ENCODE data around the gene ATG5.
"Not testable (repeated sequence)": the region's sequence is repeated elsewhere in the genome, so short reads cannot be mapped to it uniquely, and the experiment has no call there.

Gene ATG5

DNA sequence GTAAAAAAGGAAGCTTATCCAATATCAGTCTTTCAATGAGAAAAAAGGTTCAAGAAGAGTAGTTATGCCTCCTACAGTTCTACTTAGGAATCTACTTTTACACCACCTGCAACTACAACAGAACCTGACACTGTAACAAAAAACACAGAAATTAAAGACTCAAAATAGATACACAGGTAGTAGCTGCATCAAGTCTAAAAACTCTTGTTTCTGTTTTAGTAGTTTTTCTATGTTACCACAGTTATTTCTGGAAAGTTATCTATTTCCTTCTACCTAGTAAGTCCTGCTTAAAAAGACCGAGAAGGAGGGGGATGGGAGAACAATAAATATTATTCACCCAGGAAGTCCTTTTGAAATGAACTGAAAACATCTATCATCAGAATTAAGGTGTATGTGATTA is 52.5 kb downstream of the ATG5 start:
- no peak overlapping the region for H3K4me3 ChIP-seq (ENCODE audit: insufficient read depth, low read length, poor library complexity, severe bottlenecking)
- H4K20me1 ChIP-seq (ENCODE audit: low read depth, low read length), result no peaks in the 10 kb centered on the region
- H3K9me3 ChIP-seq (ENCODE audit: insufficient read depth, low read length), result peaks cover 3% of the 10 kb centered on the region; the same call in 1 of the 2 replicates
- no peak overlapping the region for H2AFZ ChIP-seq (ENCODE audit: low read depth, low read length, severe bottlenecking)
- no peaks in the 10 kb centered on the region for H3K9me2 ChIP-seq (replicated peaks; ENCODE audit: insufficient read depth, low read length)
- H3F3A ChIP-seq (ENCODE audit: insufficient read depth), result no peaks in the 10 kb centered on the region
- no peak overlapping the region for H3K4me2 ChIP-seq (ENCODE audit: low read depth, low read length, poor library complexity, severe bottlenecking)
- no peak overlapping the region for H3K9ac ChIP-seq (ENCODE audit: low read length)
- H3K79me2 ChIP-seq (ENCODE audit: insufficient read depth, low read length), result peaks cover 47% of the 10 kb centered on the region
- no peak for TF ChIP-seq EZH2phosphoT487 (conservative IDR thresholded peaks at IDR 0.05; ENCODE audit: low read length)
- TF ChIP-seq, protein P1, sequence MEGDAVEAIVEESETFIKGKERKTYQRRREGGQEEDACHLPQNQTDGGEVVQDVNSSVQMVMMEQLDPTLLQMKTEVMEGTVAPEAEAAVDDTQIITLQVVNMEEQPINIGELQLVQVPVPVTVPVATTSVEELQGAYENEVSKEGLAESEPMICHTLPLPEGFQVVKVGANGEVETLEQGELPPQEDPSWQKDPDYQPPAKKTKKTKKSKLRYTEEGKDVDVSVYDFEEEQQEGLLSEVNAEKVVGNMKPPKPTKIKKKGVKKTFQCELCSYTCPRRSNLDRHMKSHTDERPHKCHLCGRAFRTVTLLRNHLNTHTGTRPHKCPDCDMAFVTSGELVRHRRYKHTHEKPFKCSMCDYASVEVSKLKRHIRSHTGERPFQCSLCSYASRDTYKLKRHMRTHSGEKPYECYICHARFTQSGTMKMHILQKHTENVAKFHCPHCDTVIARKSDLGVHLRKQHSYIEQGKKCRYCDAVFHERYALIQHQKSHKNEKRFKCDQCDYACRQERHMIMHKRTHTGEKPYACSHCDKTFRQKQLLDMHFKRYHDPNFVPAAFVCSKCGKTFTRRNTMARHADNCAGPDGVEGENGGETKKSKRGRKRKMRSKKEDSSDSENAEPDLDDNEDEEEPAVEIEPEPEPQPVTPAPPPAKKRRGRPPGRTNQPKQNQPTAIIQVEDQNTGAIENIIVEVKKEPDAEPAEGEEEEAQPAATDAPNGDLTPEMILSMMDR (IDR thresholded peaks at IDR 0.05; ENCODE audit: insufficient read depth, low read length, poor library complexity, severe bottlenecking), result no peak
- H3K27me3 ChIP-seq (ENCODE audit: low read length), result no peaks in the 10 kb centered on the region
- no peaks in the 10 kb centered on the region for H3K36me3 ChIP-seq (ENCODE audit: low read length)
- H3K27ac ChIP-seq (ENCODE audit: low read depth, low read length), result no peak overlapping the region

DNA sequence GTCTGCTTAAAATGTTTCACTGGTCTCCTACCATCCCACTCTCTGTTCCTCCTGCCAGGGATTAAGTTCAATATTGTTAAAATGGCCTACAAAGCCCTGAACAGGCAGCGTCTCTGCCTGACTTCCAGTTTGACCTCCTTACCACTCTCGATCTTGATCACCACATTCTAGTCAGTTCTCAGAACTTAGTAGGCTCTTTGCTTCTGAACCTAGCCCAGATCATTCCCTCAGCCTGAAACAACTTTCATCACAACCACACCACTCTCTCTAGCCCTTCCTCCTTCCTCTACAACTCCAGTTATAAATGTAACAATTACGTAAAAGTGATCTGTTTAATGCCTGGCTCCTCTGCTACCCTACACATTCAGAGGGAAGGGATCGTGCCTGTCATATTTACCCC is 53.3 kb downstream of the ATG5 start:
- no peak overlapping the region for H3K27ac ChIP-seq (ENCODE audit: low read depth, low read length)
- H3K9me2 ChIP-seq (replicated peaks; ENCODE audit: insufficient read depth, low read length), result no peaks in the 10 kb centered on the region
- H3F3A ChIP-seq (ENCODE audit: insufficient read depth), result no peaks in the 10 kb centered on the region
- H3K79me2 ChIP-seq (ENCODE audit: insufficient read depth, low read length), result peaks cover 47% of the 10 kb centered on the region
- H3K4me2 ChIP-seq (ENCODE audit: low read depth, low read length, poor library complexity, severe bottlenecking), result no peak overlapping the region
- H2AFZ ChIP-seq (ENCODE audit: low read depth, low read length, severe bottlenecking), result no peak overlapping the region
- H3K4me3 ChIP-seq (ENCODE audit: insufficient read depth, low read length, poor library complexity, severe bottlenecking), result no peak overlapping the region
- H4K20me1 ChIP-seq (ENCODE audit: low read depth, low read length), result no peaks in the 10 kb centered on the region
- H3K9ac ChIP-seq (ENCODE audit: low read length), result no peak overlapping the region
- H3K9me3 ChIP-seq (ENCODE audit: insufficient read depth, low read length), result peaks cover 3% of the 10 kb centered on the region; the same call in 1 of the 2 replicates
- H3K27me3 ChIP-seq (ENCODE audit: low read length), result no peaks in the 10 kb centered on the region
- TF ChIP-seq, protein P1 (IDR thresholded peaks at IDR 0.05; ENCODE audit: insufficient read depth, low read length, poor library complexity, severe bottlenecking), result no peak
- TF ChIP-seq EZH2phosphoT487 (conservative IDR thresholded peaks at IDR 0.05; ENCODE audit: low read length), result no peak
- no peaks in the 10 kb centered on the region for H3K36me3 ChIP-seq (ENCODE audit: low read length)

DNA sequence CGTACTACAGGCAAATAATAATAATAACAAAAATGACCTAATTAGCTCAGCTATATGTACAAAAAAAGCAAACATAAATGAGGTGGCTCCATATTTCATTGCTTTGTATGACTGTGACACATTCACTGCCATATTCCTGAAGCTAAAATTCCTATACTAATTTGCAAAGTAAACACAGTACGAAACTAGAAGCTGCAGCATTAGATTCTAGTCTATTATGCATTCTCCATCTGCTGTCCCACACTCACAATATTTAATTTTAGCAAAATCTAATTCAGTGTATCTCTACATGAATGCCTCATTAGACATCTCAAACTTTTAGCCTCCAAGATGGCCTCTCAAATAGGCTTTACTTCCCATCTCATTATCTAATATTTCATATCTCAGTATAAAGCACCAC is 55.1 kb downstream of the ATG5 start:
- TF ChIP-seq, protein P1 (IDR thresholded peaks at IDR 0.05; ENCODE audit: insufficient read depth, low read length, poor library complexity, severe bottlenecking), result no peak
- no peak for TF ChIP-seq EZH2phosphoT487 (conservative IDR thresholded peaks at IDR 0.05; ENCODE audit: low read length)
- no peak overlapping the region for H3K4me2 ChIP-seq (ENCODE audit: low read depth, low read length, poor library complexity, severe bottlenecking)
- H4K20me1 ChIP-seq (ENCODE audit: low read depth, low read length), result no peaks in the 10 kb centered on the region
- H2AFZ ChIP-seq (ENCODE audit: low read depth, low read length, severe bottlenecking), result no peak overlapping the region
- peaks cover 3% of the 10 kb centered on the region; the same call in 1 of the 2 replicates for H3K9me3 ChIP-seq (ENCODE audit: insufficient read depth, low read length)
- H3K36me3 ChIP-seq (ENCODE audit: low read length), result no peaks in the 10 kb centered on the region
- no peak overlapping the region for H3K9ac ChIP-seq (ENCODE audit: low read length)
- H3K27ac ChIP-seq (ENCODE audit: low read depth, low read length), result no peak overlapping the region
- no peaks in the 10 kb centered on the region for H3F3A ChIP-seq (ENCODE audit: insufficient read depth)
- H3K9me2 ChIP-seq (replicated peaks; ENCODE audit: insufficient read depth, low read length), result no peaks in the 10 kb centered on the region
- H3K79me2 ChIP-seq (ENCODE audit: insufficient read depth, low read length), result peaks cover 56% of the 10 kb centered on the region
- no peak overlapping the region for H3K4me3 ChIP-seq (ENCODE audit: insufficient read depth, low read length, poor library complexity, severe bottlenecking)
- no peaks in the 10 kb centered on the region for H3K27me3 ChIP-seq (ENCODE audit: low read length)

DNA sequence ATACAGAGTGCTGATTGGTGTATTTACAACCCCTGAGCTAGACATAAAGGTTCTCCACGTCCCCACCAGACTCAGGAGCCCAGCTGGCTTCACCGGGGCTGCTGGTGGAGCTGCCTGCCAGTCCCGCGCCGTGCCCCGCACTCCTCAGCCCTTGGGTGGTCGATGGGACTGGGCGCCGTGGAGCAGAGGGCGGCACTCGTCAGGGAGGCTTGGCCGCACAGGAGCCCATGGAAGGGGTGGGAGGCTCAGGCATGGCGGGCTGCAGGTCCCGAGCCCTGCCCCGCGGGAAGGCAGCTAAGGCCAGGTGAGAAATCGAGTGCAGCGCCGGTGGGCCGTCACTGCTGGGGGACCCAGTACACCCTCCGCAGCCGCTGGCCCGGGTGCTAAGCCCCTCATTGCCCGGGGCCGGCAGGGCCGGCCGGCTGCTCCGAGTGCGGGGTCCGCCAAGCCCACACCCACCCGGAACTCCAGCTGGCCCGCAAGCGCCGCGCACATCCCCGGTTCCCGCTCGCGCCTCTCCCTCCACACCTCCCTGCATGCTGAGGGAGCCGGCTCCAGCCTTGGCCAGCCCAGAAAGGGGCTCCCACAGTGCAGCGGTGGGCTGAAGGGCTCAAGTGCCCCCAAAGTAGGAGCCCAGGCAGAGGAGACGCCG is 56.2 kb downstream of the ATG5 start:
- not testable (repeated sequence) for H3K9me2 ChIP-seq (replicated peaks; ENCODE audit: insufficient read depth, low read length); H3K27me3 ChIP-seq (ENCODE audit: low read length); H3F3A ChIP-seq (ENCODE audit: insufficient read depth); H4K20me1 ChIP-seq (ENCODE audit: low read depth, low read length); H3K27ac ChIP-seq (ENCODE audit: low read depth, low read length); H3K4me3 ChIP-seq (ENCODE audit: insufficient read depth, low read length, poor library complexity, severe bottlenecking); H3K36me3 ChIP-seq (ENCODE audit: low read length); H3K9me3 ChIP-seq (ENCODE audit: insufficient read depth, low read length); H3K9ac ChIP-seq (ENCODE audit: low read length); H2AFZ ChIP-seq (ENCODE audit: low read depth, low read length, severe bottlenecking); H3K4me2 ChIP-seq (ENCODE audit: low read depth, low read length, poor library complexity, severe bottlenecking)
- H3K79me2 ChIP-seq (ENCODE audit: insufficient read depth, low read length), result peaks cover 55% of the 10 kb centered on the region

DNA sequence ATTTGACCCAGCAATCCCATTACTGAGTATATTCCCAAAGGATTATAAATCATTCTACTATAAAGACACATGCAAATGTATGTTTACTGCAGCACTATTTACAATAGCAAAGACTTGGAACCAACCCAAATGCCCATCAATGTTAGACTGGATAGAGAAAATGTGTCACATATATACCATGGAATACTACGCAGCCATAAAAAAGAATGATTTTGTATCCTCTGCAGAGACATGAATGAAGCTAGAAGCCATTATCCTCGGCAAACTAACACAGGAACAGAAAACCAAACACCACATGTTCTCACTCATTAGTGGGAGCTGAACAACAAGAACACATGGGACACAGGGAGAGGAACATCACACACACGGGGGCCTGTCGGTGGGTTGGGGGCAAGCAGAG is 57.1 kb downstream of the ATG5 start:
- not testable (repeated sequence) for H3K4me3 ChIP-seq (ENCODE audit: insufficient read depth, low read length, poor library complexity, severe bottlenecking); H3K4me2 ChIP-seq (ENCODE audit: low read depth, low read length, poor library complexity, severe bottlenecking); H3K27ac ChIP-seq (ENCODE audit: low read depth, low read length); H3K9me2 ChIP-seq (replicated peaks; ENCODE audit: insufficient read depth, low read length); H2AFZ ChIP-seq (ENCODE audit: low read depth, low read length, severe bottlenecking); H3K27me3 ChIP-seq (ENCODE audit: low read length); H3K9me3 ChIP-seq (ENCODE audit: insufficient read depth, low read length); H3K9ac ChIP-seq (ENCODE audit: low read length); H3K36me3 ChIP-seq (ENCODE audit: low read length); H4K20me1 ChIP-seq (ENCODE audit: low read depth, low read length); H3F3A ChIP-seq (ENCODE audit: insufficient read depth)
- peaks cover 58% of the 10 kb centered on the region for H3K79me2 ChIP-seq (ENCODE audit: insufficient read depth, low read length)

DNA sequence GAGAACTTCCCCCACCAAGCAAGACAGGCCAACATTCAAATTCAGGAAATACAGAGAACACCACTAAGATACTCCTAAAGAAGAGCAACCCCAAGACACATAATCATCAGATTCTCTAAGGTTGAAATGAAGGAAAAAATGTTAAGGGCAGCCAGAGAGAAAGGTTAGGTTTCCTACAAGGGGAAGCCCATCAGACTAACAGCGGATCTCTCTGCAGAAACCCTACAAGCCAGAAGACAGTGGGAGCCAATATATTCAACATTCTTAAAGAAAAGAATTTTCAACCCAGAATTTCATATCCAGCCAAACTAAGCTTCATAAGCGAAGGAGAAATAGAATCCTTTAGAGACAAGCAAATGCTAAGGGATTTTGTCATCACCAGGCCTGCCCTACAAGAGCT is 61.1 kb downstream of the ATG5 start:
- not testable (repeated sequence) for H3K9me3 ChIP-seq (ENCODE audit: insufficient read depth, low read length); H3F3A ChIP-seq (ENCODE audit: insufficient read depth); H3K9me2 ChIP-seq (replicated peaks; ENCODE audit: insufficient read depth, low read length); H3K4me3 ChIP-seq (ENCODE audit: insufficient read depth, low read length, poor library complexity, severe bottlenecking); H4K20me1 ChIP-seq (ENCODE audit: low read depth, low read length); H3K27ac ChIP-seq (ENCODE audit: low read depth, low read length); H3K4me2 ChIP-seq (ENCODE audit: low read depth, low read length, poor library complexity, severe bottlenecking); H2AFZ ChIP-seq (ENCODE audit: low read depth, low read length, severe bottlenecking); H3K36me3 ChIP-seq (ENCODE audit: low read length); H3K27me3 ChIP-seq (ENCODE audit: low read length); H3K9ac ChIP-seq (ENCODE audit: low read length)
- peaks cover 39% of the 10 kb centered on the region for H3K79me2 ChIP-seq (ENCODE audit: insufficient read depth, low read length)

All from SU-DHL-6 (cell line).